ENCODE results near the gene CDK19.

DNA sequence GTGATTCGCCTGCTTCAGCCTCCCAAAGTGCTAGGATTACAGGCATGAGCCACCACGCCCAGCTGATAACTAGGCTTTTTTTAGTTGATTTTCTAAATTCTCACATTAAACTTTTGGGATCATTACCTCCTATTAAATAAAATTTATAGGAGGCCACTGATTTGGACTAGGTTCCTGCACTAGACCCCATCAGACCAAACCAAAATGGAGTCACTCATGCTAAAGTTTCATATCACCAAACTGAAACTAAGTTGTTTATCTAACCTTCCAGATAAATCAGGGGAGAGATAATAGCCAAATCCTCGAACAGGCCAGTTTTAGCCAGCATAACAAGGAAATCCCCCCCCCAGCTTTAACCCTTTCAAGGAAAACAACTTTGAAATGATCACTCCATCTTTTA lies 240.5 kb downstream of the CDK19 start:
- TF ChIP-seq ZZZ3 (IDR thresholded peaks at IDR 0.05; ENCODE audit: control insufficient read depth, insufficient read length, low read depth) (no peak), TAF1 (IDR thresholded peaks at IDR 0.05; ENCODE audit: borderline replicate concordance, low read depth, low read length) (no peak), POLR2A (IDR thresholded peaks at IDR 0.05; ENCODE audit: low read depth, low read length) (no peak), MXI1 (IDR thresholded peaks at IDR 0.05; ENCODE audit: low read depth, low read length) (no peak), SMC3 (IDR thresholded peaks at IDR 0.05; ENCODE audit: borderline replicate concordance, low read length) (no peak), BRCA1 (IDR thresholded peaks at IDR 0.05; ENCODE audit: low read depth, low read length) (no peak)
- TF ChIP-seq, protein P1, sequence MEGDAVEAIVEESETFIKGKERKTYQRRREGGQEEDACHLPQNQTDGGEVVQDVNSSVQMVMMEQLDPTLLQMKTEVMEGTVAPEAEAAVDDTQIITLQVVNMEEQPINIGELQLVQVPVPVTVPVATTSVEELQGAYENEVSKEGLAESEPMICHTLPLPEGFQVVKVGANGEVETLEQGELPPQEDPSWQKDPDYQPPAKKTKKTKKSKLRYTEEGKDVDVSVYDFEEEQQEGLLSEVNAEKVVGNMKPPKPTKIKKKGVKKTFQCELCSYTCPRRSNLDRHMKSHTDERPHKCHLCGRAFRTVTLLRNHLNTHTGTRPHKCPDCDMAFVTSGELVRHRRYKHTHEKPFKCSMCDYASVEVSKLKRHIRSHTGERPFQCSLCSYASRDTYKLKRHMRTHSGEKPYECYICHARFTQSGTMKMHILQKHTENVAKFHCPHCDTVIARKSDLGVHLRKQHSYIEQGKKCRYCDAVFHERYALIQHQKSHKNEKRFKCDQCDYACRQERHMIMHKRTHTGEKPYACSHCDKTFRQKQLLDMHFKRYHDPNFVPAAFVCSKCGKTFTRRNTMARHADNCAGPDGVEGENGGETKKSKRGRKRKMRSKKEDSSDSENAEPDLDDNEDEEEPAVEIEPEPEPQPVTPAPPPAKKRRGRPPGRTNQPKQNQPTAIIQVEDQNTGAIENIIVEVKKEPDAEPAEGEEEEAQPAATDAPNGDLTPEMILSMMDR (IDR thresholded peaks at IDR 0.05 in 2 of 3, conservative IDR thresholded peaks at IDR 0.05 in 1 of 3; ENCODE audit: control insufficient read depth in 2 of 3, extremely low read depth in 1 of 3, insufficient read depth in 1 of 3, low read depth in 3 of 3, low read length in 3 of 3) = no peak
- TF ChIP-seq, protein P2, sequence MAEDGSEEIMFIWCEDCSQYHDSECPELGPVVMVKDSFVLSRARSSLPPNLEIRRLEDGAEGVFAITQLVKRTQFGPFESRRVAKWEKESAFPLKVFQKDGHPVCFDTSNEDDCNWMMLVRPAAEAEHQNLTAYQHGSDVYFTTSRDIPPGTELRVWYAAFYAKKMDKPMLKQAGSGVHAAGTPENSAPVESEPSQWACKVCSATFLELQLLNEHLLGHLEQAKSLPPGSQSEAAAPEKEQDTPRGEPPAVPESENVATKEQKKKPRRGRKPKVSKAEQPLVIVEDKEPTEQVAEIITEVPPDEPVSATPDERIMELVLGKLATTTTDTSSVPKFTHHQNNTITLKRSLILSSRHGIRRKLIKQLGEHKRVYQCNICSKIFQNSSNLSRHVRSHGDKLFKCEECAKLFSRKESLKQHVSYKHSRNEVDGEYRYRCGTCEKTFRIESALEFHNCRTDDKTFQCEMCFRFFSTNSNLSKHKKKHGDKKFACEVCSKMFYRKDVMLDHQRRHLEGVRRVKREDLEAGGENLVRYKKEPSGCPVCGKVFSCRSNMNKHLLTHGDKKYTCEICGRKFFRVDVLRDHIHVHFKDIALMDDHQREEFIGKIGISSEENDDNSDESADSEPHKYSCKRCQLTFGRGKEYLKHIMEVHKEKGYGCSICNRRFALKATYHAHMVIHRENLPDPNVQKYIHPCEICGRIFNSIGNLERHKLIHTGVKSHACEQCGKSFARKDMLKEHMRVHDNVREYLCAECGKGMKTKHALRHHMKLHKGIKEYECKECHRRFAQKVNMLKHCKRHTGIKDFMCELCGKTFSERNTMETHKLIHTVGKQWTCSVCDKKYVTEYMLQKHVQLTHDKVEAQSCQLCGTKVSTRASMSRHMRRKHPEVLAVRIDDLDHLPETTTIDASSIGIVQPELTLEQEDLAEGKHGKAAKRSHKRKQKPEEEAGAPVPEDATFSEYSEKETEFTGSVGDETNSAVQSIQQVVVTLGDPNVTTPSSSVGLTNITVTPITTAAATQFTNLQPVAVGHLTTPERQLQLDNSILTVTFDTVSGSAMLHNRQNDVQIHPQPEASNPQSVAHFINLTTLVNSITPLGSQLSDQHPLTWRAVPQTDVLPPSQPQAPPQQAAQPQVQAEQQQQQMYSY (CRISPR knock-in tag; IDR thresholded peaks at IDR 0.05) = no peak

All from GM12878 (cell line).